Kidney glomerular epithelial cell (primary cell): ENCODE results near the gene PDGFRB.

ENCODE experiments used
- DNase-seq: peaks from one replicate; lab custom pipeline; 2025; lab: John Stamatoyannopoulos, UW

PDGFRB gene

DNA sequence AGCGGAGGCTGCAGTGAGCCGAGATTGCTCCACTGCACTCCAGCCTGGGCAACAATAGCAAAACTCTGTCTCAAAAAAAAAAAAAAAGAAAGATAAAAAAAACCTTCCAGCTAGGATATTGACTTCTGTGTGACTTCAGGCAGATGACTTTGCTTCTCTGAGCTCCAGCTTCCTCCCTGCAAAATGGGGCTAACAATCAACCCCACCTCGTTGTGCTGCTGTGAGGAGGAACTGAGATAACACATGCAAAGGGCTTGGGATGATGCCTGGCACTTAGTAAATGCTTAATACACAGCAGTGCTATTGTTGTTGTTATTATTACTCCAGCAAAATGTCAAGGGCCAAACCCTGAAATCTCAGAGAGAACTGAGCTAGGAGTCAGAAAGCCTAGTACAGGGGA is 7.4 kb upstream of the PDGFRB start:
- DNase-seq = no peak

DNA sequence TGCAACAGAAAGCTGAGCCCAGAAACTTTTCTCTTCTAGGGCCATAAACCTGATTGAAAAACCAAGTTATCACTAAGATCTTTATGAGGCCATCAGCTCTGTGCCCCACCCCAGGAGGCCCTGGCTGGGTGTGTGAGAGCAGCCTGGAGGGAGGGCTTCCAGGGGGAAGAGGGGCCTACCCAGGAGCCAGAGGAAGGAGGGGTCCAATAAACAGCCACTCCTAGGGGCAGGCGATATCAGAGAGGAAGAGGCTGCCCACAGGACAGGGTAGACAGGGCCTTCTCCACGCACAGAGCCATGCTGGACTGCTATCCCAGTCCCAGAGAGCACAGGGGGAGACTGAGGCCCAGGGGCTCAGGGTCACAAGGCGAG is 6.5 kb upstream of the PDGFRB start:
- DNase-seq = no peak

DNA sequence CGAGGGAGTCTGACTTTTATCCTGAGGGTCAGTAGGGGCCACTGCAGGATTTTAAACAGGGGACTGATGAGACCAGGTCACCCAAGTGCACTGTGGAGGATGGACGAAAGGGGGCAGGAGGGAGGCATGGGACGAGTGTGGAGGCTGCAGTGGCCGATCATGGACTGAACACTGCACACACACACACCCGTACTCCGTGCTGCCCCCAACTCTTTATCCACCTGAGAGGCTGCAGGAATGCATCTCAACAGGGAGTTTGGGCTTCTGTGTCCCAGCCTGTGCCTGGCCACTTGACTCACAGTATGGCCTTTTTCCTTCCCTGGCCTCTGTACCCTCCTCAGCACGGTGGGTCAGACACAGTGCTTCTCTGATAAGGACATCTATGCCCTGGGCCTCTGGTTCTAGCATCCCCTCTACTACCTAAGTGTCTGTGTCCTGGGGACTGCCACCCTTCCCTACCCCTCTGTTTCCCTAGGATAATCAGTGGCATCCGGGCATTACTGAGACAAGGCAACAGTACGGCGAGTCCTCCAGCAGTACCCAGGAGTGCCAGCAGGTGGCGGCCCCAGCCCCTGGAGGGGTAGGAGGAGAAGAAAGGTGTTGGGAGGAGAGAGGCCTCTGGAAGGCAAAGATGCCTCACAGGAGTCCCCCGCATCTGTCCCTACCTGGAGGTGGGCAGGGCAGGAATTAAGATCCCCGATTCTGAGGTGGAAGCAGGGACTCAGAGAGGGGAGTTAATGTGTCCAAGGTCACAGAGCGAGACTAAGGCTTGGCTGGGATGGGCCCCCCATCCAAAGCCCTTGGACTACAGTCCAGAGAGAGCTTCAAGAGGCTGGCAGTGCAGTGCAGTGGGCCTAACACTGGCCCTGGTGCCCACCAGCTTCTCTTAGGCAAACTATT is 5.8 kb upstream of the PDGFRB start:
- peak; percentile 74 for DNase-seq

DNA sequence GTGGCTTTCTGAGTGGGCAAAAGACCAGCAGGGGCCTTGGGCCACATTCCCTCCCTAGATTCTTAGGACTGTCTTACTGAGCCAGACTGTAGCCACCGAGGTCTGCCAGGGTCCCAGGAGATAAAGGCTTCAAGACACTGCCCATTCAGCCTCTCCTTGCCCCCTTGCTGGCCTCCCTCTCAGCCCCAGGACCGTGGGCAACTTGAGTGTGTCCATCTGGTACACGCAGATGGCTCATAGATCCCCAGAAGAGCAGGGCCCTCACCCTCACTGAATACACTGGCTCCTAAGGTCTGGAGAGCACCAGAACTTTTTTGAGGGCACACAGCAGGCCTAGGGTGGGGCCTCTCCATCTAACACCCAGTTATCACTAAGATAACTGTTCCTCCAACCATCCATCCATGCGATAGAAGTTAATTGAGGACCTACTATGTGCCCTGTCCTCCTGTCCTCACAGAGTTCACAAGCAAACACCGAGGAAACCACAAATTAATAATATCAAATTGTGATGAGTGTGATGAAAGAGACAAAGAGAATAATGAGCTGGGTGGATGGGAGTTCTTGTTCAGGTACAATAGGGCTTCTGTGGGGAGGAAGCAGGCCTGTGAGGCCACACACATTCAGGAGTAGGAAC is 4.9 kb upstream of the PDGFRB start:
- DNase-seq = no peak

DNA sequence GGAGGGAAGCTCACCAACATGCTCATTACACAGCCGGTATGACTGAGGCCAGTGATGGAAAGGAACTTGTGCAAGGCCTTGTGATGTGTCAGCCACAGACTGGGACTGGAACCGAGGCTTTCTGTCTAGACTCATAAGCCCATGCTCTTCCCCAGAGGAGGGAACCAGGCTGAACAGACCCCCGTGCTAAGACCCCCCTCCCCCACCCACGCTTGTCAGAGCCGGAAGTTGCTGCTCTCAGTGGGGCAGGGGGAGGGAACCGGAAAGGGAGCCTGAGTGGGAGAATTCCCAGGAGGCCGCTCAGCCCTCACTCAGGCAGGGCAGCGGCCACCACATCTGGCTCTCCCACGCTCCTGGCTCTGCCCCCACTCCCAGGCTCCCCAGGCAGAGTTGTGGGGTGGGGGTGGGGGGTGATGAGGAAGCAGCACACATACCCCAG is 4.1 kb upstream of the PDGFRB start:
- DNase-seq = peak; percentile 44

DNA sequence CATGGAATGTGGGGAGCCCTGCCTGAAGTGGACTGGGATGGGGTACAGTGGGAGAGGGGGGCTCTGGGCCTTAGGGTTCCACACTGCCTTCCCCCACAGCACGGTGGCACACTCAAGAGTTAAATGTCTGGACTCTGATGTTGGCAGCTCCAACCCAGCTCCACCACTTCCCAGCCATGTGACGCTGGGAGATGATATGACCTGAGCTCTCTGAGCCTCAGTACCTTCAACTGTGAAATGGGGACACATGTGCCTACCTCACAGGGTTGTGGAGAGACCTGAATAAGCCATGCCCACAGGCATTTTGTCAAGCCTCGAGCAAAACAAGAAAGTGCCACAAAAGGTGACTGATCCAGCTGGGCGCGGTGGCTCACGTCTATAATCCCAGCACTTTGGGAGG is 3.4 kb upstream of the PDGFRB start:
- DNase-seq = no peak

DNA sequence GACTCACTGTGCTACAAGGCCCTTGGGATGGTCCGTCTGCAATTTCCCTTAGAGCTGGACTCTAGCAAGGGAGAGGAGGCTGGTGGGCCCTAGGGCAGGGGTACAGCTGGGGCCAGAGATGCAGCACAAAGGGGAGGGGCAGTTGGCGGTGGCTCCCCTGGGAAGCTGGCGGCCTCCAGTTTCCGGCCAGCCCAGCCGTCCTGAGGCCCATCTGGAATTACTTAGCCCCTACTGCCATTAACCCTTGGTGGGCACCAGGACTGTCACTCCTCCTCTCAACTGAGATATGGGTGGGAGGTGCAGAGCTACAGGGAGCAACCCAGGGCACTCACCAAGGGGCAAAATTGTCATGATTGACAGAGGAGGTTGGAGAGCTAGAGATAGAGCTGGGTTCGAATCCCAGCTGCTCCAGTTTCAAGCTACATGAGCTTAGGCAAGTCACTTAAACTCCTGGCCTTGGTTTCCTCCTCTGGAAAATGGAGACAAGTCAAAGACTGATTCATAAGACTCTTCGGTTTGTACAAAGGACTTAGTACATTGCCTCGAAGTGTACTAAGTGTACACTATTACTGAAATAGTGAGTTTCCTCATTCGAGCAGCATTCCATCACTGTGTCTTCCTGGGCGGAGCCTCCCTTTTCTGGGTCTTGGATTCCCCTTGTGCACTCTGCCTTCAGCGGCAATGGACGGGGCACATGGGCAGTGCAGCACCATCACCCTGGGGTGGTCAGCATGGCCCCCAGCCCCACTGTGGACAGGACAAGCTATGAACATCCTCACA is 2.7 kb upstream of the PDGFRB start:
- DNase-seq = no peak

DNA sequence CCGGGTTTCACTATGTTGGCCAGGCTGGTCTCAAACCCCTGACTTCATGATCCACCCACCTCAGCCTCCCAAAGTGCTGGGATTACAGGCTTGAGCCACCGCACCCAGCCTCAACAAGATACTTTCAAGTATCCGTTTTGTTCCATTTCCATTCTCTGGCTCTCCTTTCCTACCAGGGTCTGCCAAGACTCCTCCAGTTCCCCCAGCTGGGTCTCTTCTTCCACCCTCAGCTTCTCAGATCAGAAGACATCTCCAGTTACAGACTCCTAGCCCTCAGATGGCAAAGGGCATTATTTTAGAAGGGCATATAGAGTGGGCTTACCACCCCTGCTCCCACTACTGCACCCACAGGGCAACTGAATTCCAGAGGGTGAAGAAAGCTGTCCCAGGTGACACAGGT is 1.5 kb upstream of the PDGFRB start:
- no peak for DNase-seq

DNA sequence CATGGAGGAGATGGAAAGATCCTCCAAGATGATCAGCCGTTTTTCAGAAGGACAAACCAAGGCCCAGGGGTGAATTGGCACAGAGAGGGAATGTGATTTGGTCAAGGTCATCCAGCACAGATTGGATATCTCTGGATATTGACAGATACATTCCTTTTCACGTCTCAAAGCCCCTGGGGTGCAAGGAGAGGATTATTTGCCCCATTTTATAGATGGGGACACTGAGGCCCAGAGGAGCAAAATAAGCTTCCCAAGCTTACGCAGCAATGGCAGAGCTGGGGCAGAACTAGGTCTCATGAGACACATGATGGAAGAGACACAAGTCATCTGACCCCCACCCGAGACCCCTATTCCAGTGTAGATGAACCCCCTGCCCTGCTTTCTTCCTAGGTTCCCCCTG is 895 bp upstream of the PDGFRB start:
- DNase-seq = no peak

DNA sequence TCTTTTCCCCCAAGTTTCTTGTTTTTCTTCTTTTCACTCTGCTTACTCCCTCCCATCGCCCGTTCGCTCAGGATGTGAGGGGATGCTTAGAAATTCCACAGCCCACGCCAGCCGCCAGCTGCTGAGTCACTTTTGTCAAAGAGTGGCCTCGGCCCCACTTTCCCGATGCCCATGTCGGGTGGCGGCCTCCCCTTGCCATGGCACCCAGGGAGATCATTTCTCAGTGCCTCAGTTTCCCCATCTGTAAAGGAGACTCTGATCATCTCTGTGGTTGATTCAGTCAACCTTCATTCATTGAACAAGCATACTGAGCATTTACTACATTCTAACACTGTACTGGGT is 353 bp upstream of the PDGFRB start:
- no peak for DNase-seq

DNA sequence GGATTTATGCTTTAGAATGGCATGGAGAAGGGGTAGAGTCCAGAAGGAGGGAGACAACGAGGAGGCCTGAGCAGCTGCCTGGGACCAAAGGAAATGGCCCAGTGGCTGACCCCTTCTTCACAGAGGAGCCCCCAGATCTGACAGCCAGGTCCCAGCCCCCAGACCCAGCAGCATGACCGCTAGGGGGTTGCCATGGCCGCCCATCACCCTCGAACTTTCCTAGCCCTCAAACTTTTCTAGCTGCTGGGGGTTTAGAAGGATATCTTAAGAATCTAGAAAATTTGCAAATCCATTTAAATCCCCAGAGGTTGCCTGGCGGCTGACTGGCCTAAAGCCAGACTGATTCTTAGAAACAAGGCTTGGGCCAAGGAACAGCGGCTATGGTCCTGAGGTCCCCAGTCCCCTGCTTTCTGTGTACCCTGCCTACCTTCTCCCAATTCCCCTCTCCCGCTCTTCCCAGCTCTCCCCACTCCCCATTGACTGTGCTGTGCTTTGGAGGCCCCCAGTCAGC is 972 bp downstream of the PDGFRB start:
- no peak for DNase-seq

DNA sequence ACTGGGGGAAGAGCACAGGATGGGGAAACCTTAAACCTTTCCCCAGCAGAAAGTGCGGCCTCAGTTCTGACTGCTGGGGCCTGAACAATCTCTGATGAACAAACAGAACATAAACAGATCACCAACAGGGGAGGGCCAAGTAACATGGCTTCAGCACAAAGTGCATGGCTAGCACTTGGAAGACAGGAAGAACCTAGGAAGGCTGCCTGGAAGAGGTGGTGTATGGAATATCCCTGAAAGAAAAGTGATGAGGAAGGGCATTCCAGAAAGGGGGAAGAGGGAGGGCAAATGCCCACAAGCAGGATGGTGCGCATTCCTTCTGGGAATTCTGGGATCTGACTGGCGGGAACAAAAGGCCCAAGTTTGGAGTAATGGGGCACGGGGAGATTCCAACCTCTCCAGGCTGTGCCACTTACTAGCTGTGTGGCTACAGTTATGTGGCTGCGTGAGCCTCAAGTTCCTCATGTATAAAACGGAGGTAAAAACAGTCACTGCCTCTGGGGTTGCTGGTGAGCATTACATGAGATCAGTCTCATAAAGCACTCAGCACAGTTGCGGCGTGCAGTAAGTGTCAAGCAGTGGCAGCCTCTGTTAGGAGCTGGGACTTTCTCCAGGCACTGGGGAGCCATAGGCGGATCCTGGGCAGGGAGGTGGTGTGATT is 1.6 kb downstream of the PDGFRB start:
- peak; percentile 48 for DNase-seq

DNA sequence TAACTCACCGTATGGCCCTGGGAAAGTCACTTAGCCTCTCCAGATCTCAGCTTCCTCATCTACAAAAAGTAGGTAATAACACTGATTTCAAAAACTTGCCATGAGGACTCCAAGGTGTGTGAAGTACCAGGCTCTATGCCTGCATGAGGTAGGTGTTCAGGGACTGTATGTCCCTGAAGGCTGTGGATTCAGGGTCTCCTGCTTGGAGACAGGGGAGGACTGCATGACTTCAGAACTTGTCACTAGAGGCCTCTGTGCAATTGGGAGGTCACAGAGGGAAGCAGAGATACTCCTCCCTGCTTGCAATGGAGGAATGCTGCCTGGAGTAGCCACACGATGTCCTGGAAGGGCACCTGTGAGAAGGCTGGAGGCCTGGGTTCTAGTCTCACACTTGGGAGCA is 2.2 kb downstream of the PDGFRB start:
- no peak for DNase-seq

DNA sequence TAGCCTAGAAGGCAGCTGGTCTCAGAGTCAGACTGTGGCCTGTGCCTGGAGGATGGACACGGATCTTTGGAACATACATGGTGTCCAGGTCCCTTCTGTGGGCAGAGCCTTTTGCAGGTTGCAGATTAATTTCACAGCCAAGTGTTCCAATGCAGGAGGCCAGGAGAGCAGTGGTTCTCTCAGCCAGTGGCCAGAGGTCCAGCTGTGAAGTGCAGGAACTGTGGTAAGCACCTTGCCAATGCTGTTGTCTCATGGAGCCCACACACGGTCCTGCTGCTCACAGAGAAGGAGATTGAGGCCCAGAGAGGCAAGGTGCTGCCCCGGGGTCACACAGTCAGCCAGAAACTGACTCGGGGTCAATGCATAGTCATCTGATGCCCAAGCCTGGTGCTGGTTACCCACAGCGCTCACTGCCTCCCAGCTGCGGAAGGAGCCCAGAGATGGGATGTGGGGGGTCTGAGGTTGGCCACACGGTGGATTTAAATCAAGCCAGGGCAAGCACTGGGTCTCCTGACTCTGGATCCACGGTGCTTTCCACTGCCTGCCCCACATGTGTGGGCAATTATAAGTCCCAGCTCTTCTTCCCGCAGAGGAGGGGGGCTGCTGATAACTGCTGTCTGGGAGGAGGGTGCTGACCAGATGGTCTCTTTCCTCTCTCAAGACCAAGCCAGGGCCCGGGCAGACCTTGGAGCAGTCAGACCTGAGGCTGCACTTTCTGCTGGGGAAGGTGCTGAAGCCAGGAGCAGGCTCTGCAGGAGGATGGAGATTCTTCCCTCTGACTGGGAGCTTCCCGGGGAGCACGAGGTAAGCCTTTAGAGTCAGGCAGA is 2.8 kb downstream of the PDGFRB start:
- DNase-seq = no peak

DNA sequence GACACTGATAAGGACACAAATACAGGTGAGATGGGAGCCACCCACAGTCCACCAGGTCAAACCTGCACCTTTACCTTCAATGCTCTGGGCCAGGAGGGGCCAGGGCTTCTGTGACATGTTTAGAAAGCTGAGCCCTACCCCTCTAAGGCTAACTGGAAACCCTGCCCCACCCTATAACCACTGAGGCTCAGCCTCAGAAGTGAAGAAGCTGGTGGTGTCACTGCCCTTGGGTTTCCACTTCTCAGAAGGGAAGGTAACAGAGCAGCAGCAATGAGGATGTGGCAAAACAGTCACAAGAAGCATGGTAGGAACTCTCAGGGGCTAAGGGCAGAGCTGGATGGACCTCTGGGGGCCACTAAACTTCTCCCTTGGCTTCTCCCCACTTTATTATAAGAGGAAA is 6.0 kb downstream of the PDGFRB start:
- DNase-seq = no peak

DNA sequence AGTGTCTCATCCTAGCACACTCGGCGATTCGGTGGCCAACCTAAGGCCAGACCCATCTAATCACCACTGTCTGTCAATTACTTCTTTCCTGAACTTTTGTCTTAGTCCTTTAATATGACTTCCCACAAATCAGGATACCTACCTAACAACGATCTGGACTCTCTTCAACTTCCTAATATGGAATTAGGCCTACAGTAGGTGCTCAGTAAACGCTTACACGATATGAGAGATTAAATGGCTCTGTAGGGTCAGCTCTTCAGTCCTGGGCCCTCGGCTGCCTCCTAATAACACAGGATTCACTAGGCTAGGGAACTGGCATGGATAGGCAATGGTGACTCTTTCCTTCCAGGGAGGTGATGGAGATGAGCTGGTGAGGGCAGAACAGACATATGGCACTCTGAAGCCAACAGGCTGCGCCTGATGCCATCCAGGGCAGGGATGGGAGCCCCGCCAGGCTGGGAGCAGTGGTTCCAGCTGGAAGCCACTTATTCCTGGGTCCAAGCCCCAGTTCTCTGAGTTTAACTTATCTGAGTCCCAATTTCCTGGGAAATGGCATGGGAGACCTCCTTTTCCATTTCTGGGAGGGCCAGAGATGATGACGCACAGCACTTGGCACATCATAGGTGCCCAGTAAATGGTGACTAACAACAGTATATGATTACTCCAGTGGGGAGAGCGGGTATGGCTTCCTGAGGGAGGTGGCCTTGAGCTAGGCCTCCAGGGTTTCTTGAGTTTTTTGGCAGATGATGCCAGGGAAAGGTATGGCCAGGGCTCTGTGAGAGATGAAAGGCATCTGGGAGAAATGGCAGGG is 7.3 kb downstream of the PDGFRB start:
- no peak for DNase-seq

DNA sequence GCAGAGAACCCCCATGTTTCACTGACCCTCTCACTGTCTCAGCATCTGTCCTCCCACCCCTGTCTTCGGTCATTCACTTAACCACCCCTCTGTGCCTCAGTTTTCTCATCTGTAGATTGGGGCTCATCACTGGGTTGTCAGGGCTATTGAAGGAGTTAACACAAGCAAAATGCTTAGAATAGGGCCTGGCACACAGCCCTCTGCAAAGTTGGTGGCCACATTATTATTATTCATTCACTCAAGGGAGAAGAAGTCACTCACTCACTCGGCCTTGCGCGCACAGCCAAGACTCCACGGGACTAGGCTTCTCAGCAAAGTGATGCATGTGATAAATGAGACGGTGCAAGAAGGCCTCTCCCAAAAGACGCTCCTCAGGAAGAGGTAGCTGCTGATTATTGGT is 8.0 kb downstream of the PDGFRB start:
- DNase-seq = no peak

DNA sequence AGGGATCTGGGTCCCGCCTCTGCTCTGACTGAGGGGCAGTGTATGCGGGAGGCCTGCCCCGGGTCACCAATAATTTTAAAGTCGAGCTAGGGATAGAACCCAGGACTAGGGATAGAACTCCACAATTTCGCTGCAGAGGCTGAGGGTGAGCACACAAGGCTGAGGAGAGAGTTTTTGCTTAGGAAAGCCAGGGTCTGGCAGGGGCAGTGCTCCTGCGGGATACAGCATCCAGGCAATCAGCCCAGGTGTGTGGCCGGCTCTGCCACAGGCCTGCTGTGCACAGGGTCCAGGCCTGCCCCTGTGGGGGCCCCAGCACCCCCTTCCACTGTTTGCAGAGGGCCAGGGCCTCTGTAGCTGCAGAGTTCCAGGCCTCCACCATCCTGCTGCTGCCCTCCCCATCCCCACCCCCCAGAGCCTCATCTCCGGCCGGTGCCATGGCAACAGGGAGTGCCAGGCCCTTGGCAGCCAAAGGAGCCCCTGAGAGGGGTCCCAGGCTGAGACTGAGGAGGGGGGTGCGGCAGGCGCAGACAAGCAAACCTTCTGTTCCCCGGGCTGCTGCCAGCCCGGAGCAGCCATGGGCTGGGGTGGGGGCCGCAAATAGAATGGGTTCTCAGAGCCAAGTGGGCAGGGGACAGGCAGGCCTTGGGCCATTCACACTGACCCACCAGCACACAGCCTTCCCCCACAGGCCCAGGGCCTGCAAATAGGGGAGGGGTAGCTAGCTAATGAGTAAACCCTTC is 8.6 kb downstream of the PDGFRB start:
- DNase-seq = no peak

DNA sequence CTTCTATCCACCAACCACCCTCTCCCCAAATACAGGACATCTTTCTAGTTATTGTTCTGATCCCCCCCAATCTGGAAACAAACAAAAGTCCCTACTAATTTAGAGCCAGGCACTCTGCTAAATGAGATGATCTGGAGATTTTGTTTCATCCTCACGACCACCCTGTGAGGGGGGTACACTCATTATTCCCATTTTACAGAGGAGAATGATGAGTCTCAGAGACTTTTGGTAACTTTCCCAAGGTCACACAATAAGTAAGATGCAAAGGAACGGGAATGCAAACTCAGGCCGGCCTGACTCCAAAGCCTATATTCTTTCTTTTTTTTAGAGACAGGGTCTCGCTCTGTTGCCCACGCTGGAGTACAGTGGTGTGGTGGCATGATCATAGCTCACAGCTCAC is 9.4 kb downstream of the PDGFRB start:
- DNase-seq = no peak

DNA sequence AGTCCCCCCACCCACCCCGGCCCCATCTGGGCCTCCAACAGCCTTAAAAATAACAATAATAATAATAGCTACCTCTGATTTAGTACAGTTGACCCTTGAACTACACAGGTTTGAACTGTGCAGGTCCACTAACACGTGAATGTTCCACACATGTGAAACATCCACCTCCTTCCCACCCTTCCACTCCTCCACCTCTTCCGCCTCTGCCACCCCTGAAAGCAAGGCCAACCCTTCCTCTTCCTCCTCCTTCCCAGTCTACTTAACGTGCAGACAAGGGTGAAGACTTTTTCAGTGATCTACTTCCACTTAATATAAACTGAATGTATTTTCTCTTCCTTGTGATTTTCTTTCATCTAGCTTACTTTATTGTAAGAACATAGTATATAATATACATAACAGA is 10.8 kb downstream of the PDGFRB start:
- DNase-seq = no peak
